Sigmoid colon (tissue), 7 donors: ENCODE data around the gene ALDH4A1. TPM values are rescaled to one million over a fixed set of nuclear protein-coding genes. Genes with fewer than 3 reads are reported as not detected.
A peak's percentile ranks its signal among the peaks of the same experiment; 100 is the strongest.

Experiments
- DNase-seq: peaks from one replicate; pipeline ENCODE4 v3.0.0-alpha.2; 2019
- H3K27ac ChIP-seq, 4 donors: fragments of 200-600 bp; sonication (generic); one replicate each; pipeline ENCODE4 v1.5.1; 2016 to 2019; ENCODE audit warnings: mild to moderate bottlenecking in 1 of 4
- H3K27me3 ChIP-seq, 3 donors: fragments of 200-600 bp; sonication (generic); one replicate each; pipeline ENCODE4 v1.5.1; 2019; ENCODE audit warnings: mild to moderate bottlenecking in 1 of 3
- H3K36me3 ChIP-seq, 4 donors: fragments of 200-600 bp; sonication (generic); one replicate each; pipeline ENCODE4 v1.5.1; 2016 to 2019
- H3K4me1 ChIP-seq, 4 donors: fragments of 200-600 bp; sonication (generic); one replicate each; pipeline ENCODE4 v1.5.1; 2017 to 2019
- H3K4me3 ChIP-seq, 4 donors: fragments of 200-600 bp; sonication (generic); one replicate each; pipeline ENCODE4 v1.5.1; 2017 to 2019; ENCODE audit warnings: mild to moderate bottlenecking in 2 of 4, moderate library complexity in 1 of 4
- H3K9me3 ChIP-seq, 4 donors: fragments of 200-600 bp in 3 of 4; sonication (generic) in 3 of 4; one replicate each; pipeline versions ENCODE4 v1.5.1 to v1.6.1; 2013 to 2019
- CTCF ChIP-seq, 4 experiments: fragments of 450-650 bp in 3 of 4; fragments of 200-600 bp in 1 of 4; IDR thresholded peaks; one replicate each; pipeline ENCODE4 v1.5.1; 2016 to 2019; ENCODE audit warnings: antibody characterized with exemption in 4 of 4, mild to moderate bottlenecking in 3 of 4, moderate library complexity in 2 of 4
- EP300 ChIP-seq, 4 donors: sonication (generic); formaldehyde crosslinking; IDR thresholded peaks; one replicate each; pipeline ENCODE4 v1.6.1; 2017; ENCODE audit warnings: antibody characterized with exemption in 4 of 4
- POLR2A ChIP-seq, 2 donors: fragments of 450-650 bp; IDR thresholded peaks; one replicate each; pipeline ENCODE4 v1.6.1; 2016; ENCODE audit warnings: antibody characterized with exemption in 2 of 2, mild to moderate bottlenecking in 2 of 2, moderate library complexity in 2 of 2
- POLR2AphosphoS5 ChIP-seq, 4 donors: sonication (generic); formaldehyde crosslinking; IDR thresholded peaks; one replicate each; pipeline ENCODE4 v1.6.1; 2017; ENCODE audit warnings: antibody characterized with exemption in 4 of 4
- WGBS, 2 donors: extraction: QIAGEN DNeasy Blood & Tissue Kit; methylation state at CpG; one replicate each; pipeline ENCODE4 v1.1.7; 2013; 5-methylcytosine and 5-hydroxymethylcytosine counted together
- intact Hi-C: fragments of 100-400 bp; cut with DNase I; formaldehyde crosslinking; loops from one replicate; pipeline ENCODE4 v1.15.1; 2023
- polyA plus RNA-seq, 3 donors: library from polyadenylated mRNA; stranded (reverse); fragments of 200-250 nt; gene quantifications; one replicate each; pipeline ENCODE4 v1.2.3, GENCODE V29; 2013
- total RNA-seq, 4 donors: library from RNA; depleted of rRNA; stranded (reverse); fragments of >200 nt; gene quantifications; one replicate each; pipeline ENCODE4 v1.1.0, GENCODE V29; 2016
- donor health status: healthy with polysubstance abuse.
- donor health status: Bipolar disorder and iron deficiency.
- donor health status: healthy.

ALDH4A1 gene
- total and polyA plus RNA-seq, 7 donors: 2.4 to 12.8 (median 7.2) TPM

DNA sequence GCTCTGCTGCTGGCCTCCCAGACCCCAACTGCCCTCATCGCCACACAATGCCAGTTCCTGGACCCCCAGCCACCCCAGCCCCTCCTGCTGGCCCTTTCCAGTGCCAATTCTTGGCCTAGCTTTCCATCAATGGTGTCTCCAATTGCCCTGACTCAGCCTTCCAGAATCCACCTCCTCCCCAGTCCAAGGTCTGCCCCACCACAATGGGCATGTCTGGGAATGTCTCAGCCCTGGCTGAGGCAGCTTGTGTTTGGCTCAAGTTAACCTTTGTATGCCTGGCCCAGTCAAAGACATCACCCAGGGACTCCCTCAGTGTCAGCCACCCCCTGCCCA lies 16.4 kb downstream of the ALDH4A1 start:
- no peak for DNase-seq
- Histone ChIP-seq H3K27ac (no peak overlapping the region), H3K27me3 (no peaks in the 10 kb centered on the region), H3K4me1 (peaks cover 0 to 6% (median 1%) of the 10 kb centered on the region in 4 donors), H3K9me3 (no peaks in the 10 kb centered on the region), H3K4me3 (no peak overlapping the region), H3K36me3 (peaks cover 0 to 21% (median 3%) of the 10 kb centered on the region in 4 donors)
- TF ChIP-seq EP300 (IDR thresholded peaks at IDR 0.05): no peak
- TF ChIP-seq POLR2A (IDR thresholded peaks at IDR 0.05): no peak
- no peak for TF ChIP-seq CTCF (IDR thresholded peaks at IDR 0.05)
- no peak for TF ChIP-seq POLR2AphosphoS5 (IDR thresholded peaks at IDR 0.05)
- intact Hi-C loops: no loop called here
- 98 to 100% methylated on average over 1 of the region's 1 CpG for WGBS, 2 donors

DNA sequence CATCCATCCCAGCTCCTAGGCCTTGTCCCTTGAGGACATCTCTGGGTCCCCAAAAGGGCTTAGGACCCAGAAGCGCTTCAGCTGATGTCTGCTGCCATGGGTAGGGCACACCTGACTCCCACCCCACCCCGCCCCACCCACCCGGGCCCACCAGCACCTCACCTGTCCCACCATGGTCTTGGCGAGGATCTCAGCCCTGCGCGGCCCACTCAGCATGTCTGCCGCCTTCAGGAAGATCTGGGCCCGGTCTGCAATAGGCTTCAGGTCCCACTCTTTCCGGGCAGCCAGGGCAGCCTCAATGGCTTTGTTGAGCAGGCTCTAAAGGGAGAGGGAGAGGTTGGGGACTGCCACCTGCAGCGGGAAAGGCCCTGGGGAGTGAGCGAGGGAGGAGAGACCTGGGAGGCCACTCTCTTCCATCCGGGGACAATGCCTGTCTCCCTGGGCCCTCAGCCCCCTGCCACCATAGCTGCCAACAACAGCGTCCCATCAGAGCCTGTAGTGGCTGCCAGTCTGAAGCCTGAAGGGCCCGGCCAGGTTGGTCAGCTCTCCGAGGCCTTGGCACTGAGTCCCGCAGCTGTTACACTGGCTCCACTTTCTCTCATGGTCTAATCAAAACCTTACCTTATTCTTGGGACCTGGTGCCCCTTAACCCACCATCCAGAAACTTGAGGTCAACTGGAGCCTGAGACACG lies 16.9 kb downstream of the ALDH4A1 start:
- 94 to 95% methylated on average over 17 of the region's 17 CpGs for WGBS, 2 donors
- Histone ChIP-seq H3K27ac (no peak overlapping the region), H3K4me1 (peaks cover 0 to under 1% (median 0%) of the 10 kb centered on the region in 4 donors), H3K36me3 (peaks cover 0 to 21% (median 3%) of the 10 kb centered on the region in 4 donors), H3K9me3 (no peaks in the 10 kb centered on the region), H3K27me3 (no peaks in the 10 kb centered on the region), H3K4me3 (no peak overlapping the region)
- TF ChIP-seq POLR2AphosphoS5 (IDR thresholded peaks at IDR 0.05) (no peak), POLR2A (IDR thresholded peaks at IDR 0.05) (no peak), EP300 (IDR thresholded peaks at IDR 0.05) (no peak), CTCF (IDR thresholded peaks at IDR 0.05) (no peak)
- intact Hi-C loops: no loop called here
- no peak for DNase-seq

DNA sequence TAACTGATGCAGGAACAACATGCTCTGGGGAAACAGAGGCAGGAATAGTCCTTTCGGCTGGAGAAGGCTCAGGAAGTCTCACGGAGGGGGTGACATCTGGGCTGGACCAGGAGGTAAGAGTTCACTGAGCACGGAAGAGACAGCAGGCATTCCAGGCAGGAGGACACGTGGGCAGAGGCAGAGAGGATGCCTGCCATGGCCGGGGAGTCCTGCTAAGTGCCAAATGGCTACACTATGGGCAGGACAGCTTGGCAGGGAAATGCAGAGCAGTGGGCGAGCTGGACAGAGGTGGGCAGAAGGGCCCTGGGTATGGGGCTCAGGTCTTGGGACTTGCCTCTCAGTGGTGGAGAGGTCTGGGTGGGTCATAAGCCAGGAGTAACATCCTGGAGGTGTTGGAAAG lies 17.6 kb downstream of the ALDH4A1 start:
- 89% methylated on average over 6 of the region's 6 CpGs for WGBS, 2 donors
- H3K36me3 ChIP-seq: peaks cover 0 to 21% (median 3%) of the 10 kb centered on the region in 4 donors
- no peaks in the 10 kb centered on the region for H3K4me1 ChIP-seq
- H3K27ac ChIP-seq: no peak overlapping the region
- H3K27me3 ChIP-seq: no peaks in the 10 kb centered on the region
- intact Hi-C loops: no loop called here
- no peak for DNase-seq
- no peak for TF ChIP-seq POLR2A (IDR thresholded peaks at IDR 0.05)
- no peak for TF ChIP-seq EP300 (IDR thresholded peaks at IDR 0.05)
- TF ChIP-seq CTCF (IDR thresholded peaks at IDR 0.05): no peak
- TF ChIP-seq POLR2AphosphoS5 (IDR thresholded peaks at IDR 0.05): no peak
- H3K4me3 ChIP-seq: no peak overlapping the region
- H3K9me3 ChIP-seq: no peaks in the 10 kb centered on the region

DNA sequence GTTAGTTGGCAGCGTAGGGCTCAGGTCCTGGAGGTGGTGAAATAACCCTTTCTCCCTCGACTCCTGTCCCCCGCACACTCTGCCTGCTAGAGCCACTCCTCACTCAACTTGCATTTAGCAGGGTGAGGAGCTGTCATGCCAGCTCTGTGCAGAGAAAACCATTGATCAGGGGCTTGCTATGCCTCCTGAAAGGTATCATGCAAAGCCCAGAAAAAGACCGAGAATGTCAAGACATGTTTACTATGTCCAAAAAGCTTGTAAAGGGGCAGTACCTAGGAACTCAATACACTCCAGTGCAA lies 18.0 kb downstream of the ALDH4A1 start:
- no peak for DNase-seq
- Histone ChIP-seq H3K4me1 (no peaks in the 10 kb centered on the region), H3K27me3 (no peaks in the 10 kb centered on the region), H3K9me3 (no peaks in the 10 kb centered on the region), H3K4me3 (no peak overlapping the region), H3K36me3 (peaks cover 0 to 21% (median 3%) of the 10 kb centered on the region in 4 donors), H3K27ac (no peak overlapping the region)
- TF ChIP-seq POLR2A (IDR thresholded peaks at IDR 0.05) (no peak), CTCF (IDR thresholded peaks at IDR 0.05) (peak in 1 of 4 experiments; percentile 5), POLR2AphosphoS5 (IDR thresholded peaks at IDR 0.05) (no peak), EP300 (IDR thresholded peaks at IDR 0.05) (no peak)
- intact Hi-C loops: no loop called here
- WGBS, 2 donors: 56 to 70% methylated on average over 4 of the region's 4 CpGs
